ENCODE data around the gene ZBTB8OS.
"Not testable (repeated sequence)": the region's sequence is repeated elsewhere in the genome, so short reads cannot be mapped to it uniquely, and the experiment has no call there.

ZBTB8OS gene

DNA sequence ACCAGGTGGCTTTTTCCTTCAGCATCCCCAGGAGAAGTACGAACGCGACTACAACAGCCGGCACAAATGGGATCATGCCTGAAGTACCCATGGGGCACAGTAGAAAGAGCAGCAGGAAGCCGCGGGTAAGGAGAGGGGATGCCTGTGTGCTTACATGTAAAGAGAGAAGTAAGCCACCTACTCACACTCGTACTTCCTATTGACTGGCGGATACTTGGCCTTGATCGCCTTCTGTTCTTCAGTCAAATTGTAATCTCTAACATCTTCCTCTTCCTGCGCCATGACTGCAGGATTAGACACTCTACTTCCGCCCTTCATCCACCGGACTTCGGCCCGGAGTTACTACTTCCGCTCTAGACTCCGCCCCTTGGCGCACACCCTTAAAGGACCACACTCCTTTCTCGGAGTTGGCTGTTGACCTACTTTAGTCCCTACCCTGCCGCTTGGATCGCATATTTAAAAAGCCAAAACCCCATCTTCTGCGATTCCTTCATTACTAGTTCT, at the start of gene ZBTB8OS:
Gene ZBTB8OS, minus strand, starts transcription at position 303 of the 504 bp plus-strand sequence. Its CDS starts 21 bp downstream, at position 282.
- in situ Hi-C loops (cut with HindIII; ENCODE audit: low sequenced_read_pairs): no loop called here

DNA sequence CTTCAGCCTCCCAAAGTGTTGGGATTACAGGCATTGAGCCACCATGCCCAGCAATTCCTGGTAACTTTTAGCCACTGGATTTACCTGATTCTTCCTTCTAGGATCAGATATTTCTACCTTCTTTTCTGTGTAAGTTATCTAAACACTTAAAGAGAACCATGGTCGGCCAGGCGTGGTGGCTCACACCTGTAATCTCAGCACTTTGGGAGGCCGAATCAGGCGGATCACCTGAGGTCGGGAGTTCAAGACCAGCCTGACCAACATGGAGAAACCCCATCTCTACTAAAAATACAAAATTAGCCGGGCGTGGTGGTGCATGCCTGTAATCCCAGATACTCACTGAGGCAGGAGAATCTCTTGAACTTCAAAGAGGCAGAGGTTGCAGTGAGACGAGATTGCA, 46.6 kb upstream of the ZBTB8OS start:
- in situ Hi-C loops (cut with HindIII; ENCODE audit: low sequenced_read_pairs): not testable (repeated sequence)

- in situ Hi-C loops (cut with HindIII; ENCODE audit: low sequenced_read_pairs): no loop called here
Measured at GRCh38 chr1:32696041-32696440, 45.7 kb upstream of the ZBTB8OS start.

- in situ Hi-C loops (cut with HindIII; ENCODE audit: low sequenced_read_pairs): no loop called here
Measured at GRCh38 chr1:32695098-32695904, 45.0 kb upstream of the ZBTB8OS start.

DNA sequence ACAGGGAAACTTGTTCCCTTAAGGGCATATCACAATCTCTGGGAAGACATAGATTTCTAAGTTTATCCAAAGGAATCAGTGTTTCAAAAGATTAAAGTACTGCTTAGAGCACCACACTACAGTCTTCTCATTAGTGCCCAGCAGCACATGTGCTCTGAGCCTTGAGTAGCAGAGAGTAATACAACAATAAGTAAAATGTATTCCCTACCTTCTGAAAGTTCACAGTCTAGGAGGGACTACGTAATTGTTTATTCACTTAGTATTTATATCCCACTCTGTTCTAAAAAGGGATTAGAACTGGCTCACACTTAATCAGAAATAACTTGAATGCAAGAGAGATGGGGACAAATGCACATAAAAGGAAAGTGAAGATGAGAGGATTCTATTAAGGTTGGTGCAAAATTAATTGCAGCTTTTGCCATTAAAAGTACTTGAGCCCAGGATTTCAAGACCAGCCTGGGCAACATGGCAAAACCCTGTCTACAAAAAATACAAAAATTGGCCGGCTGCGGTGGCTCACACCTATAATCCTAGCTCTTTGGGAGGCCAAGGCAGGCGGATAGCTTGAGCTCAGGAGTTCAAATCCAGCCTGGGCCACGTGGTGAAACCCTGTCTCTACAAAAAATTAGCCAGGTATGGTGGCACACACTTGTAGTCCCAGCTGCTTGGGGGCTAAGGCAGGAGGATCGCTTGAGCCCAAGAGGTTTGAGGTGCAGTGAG, 43.3 kb upstream of the ZBTB8OS start:
- in situ Hi-C loops (cut with HindIII; ENCODE audit: low sequenced_read_pairs): loop anchor here (5.0 kb wide), 1 partner anchor 91 kb away; no protein-coding TSS in a partner anchor

DNA sequence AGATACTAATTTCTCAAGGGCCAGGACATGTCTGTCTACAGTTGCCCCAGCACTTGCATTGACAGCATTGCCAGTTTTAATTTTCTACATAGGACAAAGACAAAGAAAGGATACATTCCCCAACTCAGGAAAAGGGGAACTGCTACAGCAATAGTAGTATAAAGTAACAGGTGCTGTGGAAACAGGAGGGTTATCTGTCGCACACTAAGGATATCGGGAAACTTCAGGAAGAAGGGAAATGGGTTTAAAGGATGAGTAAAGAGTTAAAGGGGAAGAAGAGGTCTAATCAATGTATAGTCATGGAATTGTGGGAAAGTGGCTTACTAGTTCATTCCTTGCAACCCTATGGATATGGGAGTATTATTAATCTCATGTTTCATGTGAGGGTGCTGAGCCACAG, 36.0 kb upstream of the ZBTB8OS start:
- in situ Hi-C loops (cut with HindIII; ENCODE audit: low sequenced_read_pairs): no loop called here

DNA sequence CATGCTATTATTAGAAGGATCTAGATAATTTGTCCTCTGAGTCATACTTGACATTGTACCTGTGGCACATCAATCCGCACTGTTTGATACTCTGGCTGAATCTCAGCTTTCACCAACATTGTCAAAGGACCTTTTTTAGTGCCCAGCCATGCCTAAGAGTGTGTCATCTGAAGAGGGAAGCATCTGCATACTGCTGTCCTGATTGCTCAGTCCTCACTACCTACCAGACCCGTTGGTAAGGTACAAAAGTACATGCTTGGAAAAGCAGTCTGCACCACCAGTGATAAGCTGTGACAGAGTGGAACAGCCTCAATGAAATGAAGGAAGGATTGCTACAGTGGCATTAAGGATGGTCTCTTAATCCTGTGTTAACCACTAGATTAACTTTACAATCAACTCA, 35.1 kb upstream of the ZBTB8OS start:
- in situ Hi-C loops (cut with HindIII; ENCODE audit: low sequenced_read_pairs): no loop called here

- in situ Hi-C loops (cut with HindIII; ENCODE audit: low sequenced_read_pairs): no loop called here
Measured at GRCh38 chr1:32684167-32684811, 33.9 kb upstream of the ZBTB8OS start.

DNA sequence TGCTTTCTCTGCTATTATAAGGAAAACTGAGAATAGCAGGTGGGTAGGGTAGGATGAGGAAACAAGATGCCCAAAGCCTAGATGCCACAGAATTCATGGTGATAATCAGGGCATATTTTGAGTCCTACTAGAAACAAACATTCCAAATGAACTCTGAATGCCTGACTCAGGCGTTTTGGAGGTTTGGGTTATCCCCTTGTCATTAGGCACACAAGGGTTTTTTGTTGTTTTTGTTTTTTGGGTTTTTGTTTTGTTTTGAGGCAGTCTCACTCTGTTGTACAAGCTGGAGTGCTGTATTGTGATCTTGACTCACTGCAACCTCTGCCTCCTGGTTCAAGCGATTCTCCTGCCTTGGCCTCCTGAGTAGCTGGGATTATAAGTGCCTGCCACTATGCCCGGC, 33.0 kb upstream of the ZBTB8OS start:
- in situ Hi-C loops (cut with HindIII; ENCODE audit: low sequenced_read_pairs): no loop called here

DNA sequence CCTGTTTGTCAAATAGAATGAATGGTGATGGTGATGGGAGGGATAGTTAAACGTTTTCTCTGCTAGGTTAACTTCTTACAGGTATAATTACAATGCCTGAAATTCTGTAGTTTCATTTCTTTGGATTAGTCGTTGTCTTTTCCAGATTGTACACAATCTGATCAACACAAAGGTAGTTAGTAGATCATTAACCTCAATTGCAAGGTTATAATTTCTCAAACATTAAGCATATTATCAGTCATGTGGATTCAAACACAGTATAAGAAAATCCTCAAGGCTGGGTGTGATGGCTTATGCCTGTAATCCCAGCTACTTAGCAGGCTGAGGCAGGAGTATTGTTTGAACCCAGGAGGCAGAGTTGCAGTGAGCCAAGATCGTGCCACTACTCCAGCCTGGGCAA, 31.6 kb upstream of the ZBTB8OS start:
- in situ Hi-C loops (cut with HindIII; ENCODE audit: low sequenced_read_pairs): no loop called here

- in situ Hi-C loops (cut with HindIII; ENCODE audit: low sequenced_read_pairs): no loop called here
Measured at GRCh38 chr1:32681509-32681908, 31.2 kb upstream of the ZBTB8OS start.

DNA sequence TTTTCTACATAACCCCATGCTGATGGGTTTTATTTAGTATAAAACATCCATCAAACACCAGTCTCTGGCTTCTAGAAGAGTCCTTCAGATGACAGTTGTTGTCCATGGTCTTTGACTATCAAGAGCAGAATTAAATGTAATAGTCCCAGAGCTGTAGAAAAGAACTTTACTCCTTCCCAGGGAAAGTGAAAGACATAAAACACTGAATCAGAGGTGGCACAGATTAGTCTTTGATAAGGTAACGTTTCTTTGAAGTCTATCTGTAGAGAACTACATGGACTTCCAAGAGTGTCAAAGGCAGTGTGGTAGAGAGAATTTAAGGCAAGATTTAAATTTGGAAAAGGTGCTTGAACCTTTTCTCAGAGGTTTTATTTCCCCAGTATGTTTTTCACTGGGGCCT, 30.3 kb upstream of the ZBTB8OS start:
- in situ Hi-C loops (cut with HindIII; ENCODE audit: low sequenced_read_pairs): no loop called here

DNA sequence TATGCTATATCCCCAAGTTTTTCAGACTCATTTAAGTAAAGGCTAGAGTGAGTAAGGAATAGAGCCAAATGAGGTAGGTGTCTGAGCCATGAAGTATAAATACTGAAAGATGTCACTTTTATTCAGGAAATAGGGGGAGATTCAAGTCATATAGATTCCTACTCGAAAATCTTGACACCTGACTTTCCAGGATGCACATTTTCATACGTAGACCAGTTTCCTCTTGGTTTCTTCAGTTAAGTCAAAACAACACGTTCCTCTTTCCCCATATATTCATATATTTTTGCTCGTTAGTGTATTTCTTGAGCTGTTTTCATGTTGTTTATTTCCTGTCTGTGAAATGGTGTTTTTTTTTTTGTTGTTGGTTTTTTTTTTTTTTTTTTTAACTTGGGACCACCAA, 29.6 kb upstream of the ZBTB8OS start:
- in situ Hi-C loops (cut with HindIII; ENCODE audit: low sequenced_read_pairs): not testable (repeated sequence)

GRCh38 chr1:32676945-32677344, 26.6 kb upstream of the ZBTB8OS start:
- in situ Hi-C loops (cut with HindIII; ENCODE audit: low sequenced_read_pairs): no loop called here

DNA sequence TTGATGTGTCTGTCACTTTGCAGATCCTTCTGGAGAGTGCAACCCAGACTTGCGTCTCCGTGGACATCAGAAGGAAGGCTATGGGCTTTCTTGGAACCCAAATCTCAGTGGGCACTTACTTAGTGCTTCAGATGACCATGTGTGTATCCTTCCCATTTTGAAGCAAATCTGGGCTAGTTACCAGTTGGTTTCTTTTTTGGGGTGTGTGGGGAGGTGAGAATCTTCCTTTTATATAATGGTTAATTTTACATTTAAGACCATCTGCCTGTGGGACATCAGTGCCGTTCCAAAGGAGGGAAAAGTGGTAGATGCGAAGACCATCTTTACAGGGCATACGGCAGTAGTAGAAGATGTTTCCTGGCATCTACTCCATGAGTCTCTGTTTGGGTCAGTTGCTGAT, 18.4 kb upstream of the ZBTB8OS start:
- in situ Hi-C loops (cut with HindIII; ENCODE audit: low sequenced_read_pairs): not testable (repeated sequence)

DNA sequence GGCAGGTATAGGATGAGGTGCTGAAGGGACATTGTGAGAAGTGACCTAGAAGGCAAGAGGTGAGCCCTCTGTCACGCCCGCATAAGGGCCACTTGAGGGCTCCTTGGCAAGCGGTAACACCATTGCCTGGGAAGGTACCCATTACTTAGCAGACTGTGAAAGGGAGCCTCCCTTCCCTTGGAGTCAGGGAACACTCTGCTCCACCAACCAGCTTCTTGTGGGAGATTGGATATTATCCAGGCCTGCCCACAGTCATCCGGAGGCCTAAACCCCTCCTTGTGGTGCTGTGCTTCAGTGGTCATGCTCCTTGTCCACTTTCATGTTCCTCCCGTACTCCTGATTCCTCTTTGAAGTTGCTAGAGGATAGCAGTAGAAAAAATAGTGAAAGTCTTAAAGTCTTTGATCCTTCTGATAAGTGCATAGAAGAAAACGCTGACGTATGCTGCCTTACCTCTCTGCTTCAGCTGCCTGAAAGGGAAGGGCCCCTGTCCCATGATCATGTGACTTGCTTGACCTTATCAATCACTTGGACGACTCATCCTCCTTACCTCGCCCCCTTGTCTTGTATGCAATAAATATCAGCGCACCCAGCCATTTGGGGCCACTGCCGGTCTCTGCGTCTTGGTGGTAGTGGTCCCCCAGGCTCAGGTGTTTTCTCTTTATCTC, 16.7 kb upstream of the ZBTB8OS start:
- in situ Hi-C loops (cut with HindIII; ENCODE audit: low sequenced_read_pairs): no loop called here

DNA sequence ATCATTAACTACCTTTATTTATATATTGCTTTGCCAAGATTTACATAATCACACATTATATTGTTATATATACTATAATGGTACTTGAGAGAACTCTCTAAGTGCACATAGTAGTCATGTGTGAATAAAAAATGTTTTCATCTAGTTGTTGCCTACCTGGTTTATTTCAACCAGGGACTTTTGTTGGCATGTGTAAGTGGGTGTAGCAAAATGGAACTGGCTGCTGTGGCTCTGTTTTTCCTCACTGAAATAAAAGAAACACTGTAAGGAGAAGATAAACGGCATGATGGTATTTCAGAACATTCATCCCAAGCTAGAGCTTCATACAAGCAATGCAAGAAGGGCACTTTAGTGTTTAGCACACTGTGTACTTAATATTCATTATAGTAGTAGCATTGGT, 15.6 kb upstream of the ZBTB8OS start:
- in situ Hi-C loops (cut with HindIII; ENCODE audit: low sequenced_read_pairs): no loop called here

DNA sequence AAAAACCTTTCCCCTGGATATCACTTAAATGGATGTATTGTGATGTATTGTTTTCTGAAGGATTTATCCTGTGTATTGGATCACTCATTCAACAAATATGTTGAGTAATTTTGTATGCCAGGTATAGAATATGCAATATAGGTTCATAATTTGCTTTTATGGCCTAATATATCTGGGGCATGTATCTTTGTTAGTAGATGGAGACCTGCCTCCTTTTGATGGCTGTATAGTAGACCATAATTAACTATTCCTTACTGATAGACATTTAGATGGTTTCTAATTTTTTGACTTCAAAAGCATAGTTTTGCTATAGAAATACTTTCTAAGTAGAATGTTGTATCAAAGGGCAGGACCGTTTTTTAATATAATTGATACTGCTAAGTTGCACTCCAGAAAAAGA, 9.2 kb upstream of the ZBTB8OS start:
- in situ Hi-C loops (cut with HindIII; ENCODE audit: low sequenced_read_pairs): no loop called here

GRCh38 chr1:32652244-32652962, 2.1 kb upstream of the ZBTB8OS start:
- in situ Hi-C loops (cut with HindIII; ENCODE audit: low sequenced_read_pairs): no loop called here

DNA sequence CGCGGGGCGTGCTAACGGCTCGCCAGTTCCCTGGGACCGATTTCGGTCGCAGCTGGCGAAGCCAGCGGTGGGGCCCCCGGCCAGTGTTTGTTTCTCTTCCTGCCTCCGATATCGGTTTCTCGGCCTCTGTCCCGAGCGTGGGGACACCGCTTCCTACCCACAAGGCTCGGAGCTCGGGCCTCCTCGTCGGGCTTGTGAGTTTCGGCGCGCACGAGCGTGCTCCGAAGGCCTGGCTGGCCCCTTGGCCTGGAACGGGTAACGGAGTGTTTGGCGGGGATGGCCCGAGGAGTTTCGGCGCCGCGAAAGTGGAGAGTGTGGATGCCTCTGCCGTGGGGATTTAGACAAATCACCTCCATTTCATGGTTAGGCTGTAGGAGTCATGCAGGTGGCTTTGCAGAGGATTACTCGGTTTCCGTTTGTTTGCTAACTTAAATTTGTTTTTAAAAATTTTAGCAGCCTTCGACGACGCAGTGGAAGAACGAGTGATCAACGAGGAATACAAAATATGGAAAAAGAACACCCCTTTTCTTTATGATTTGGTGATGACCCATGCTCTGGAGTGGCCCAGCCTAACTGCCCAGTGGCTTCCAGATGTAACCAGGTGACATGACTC, 1.2 kb upstream of the ZBTB8OS start:
- in situ Hi-C loops (cut with HindIII; ENCODE audit: low sequenced_read_pairs): no loop called here

Data from endothelial cell of hepatic sinusoid (primary cell).